H1 (cell line): Measurements from ENCODE around the gene DPP10. TPM values are rescaled to one million over a fixed set of nuclear protein-coding genes. Genes with fewer than 3 reads are reported as not detected.

Experiments
- CTCF ChIA-PET: fragments of 300-600 bp; sonication (Branson Sonifier 250); formaldehyde crosslinking; loops from one replicate; lab custom pipeline; 2021; ENCODE audit not compliant: partially characterized antibody; lab: Charles Lee
- POLR2A ChIA-PET: fragments of 300-600 bp; sonication (Branson Sonifier 250); formaldehyde crosslinking; loops from one replicate; lab custom pipeline; 2021; ENCODE audit warnings: inconsistent platforms; ENCODE audit not compliant: partially characterized antibody; lab: Charles Lee
- DNase-seq, 2 experiments: peaks; one replicate each; pipeline versions ENCODE4 v3.0.0 to v3.0.0-alpha.2; 2010 to 2022; ENCODE audit warnings: low spot score in 2 of 2, low read depth in 1 of 2, mixed read lengths in 1 of 2
- FAIRE-seq: peaks from 2 replicates; lab custom pipeline; 2011; peaks lifted over from hg19 to GRCh38; lab: Jason Lieb, UNC
- H2AFZ ChIP-seq: 2 replicates; pipeline ENCODE4 v1.8.1; 2012; ENCODE audit warnings: low read length, inconsistent platforms
- H2AK5ac ChIP-seq: 2 replicates; pipeline ENCODE4 v1.6.1; 2013; ENCODE audit warnings: low read depth, low read length
- H2BK120ac ChIP-seq: replicated peaks from 2 replicates; pipeline ENCODE3; 2013; ENCODE audit warnings: low read depth, low read length, inconsistent platforms
- H2BK12ac ChIP-seq: 2 replicates; pipeline ENCODE4 v1.6.1; 2013; ENCODE audit warnings: low read depth, low read length
- H2BK15ac ChIP-seq: 2 replicates; pipeline ENCODE4 v1.6.1; 2013; ENCODE audit warnings: low read length
- H2BK20ac ChIP-seq: 2 replicates; pipeline ENCODE4 v1.6.1; 2013; ENCODE audit warnings: low read length
- H2BK5ac ChIP-seq: 2 replicates; pipeline ENCODE4 v1.6.1; 2013; ENCODE audit warnings: low read depth, low read length
- H3K14ac ChIP-seq: 2 replicates; pipeline ENCODE4 v1.6.1; 2013; ENCODE audit warnings: inconsistent platforms; ENCODE audit not compliant: insufficient read length
- H3K18ac ChIP-seq: 2 replicates; pipeline ENCODE4 v1.6.1; 2013; ENCODE audit warnings: low read length; ENCODE audit errors: extremely low read depth
- H3K23ac ChIP-seq: 2 replicates; pipeline ENCODE4 v1.6.1; 2013; ENCODE audit warnings: inconsistent platforms; ENCODE audit not compliant: insufficient read length
- H3K23me2 ChIP-seq: 2 replicates; pipeline ENCODE4 v1.6.1; 2013; ENCODE audit warnings: low read depth, low read length
- H3K27ac ChIP-seq: 2 replicates; pipeline ENCODE4 v1.6.1; 2011; ENCODE audit warnings: low read depth, low read length, inconsistent platforms
- H3K27me3 ChIP-seq, 4 experiments: replicated peaks in 1 of 4; 1 replicate in 1 of 4; 2 replicates in 3 of 4; pipeline versions ENCODE4 v1.6.1 to v1.8.1; 2011 to 2013; ENCODE audit warnings: low read length in 3 of 4, mild to moderate bottlenecking in 3 of 4, inconsistent platforms in 2 of 4, mixed read lengths in 2 of 4, moderate library complexity in 1 of 4; ENCODE audit not compliant: control insufficient read depth in 3 of 4, insufficient read depth in 3 of 4; ENCODE audit errors: extremely low read depth in 1 of 4
- H3K36me3 ChIP-seq, 4 experiments: 2 replicates each; pipeline versions ENCODE4 v1.6.1 to v1.8.1; 2011 to 2013; ENCODE audit warnings: mild to moderate bottlenecking in 4 of 4, low read length in 3 of 4, moderate library complexity in 2 of 4, control low read depth in 1 of 4, inconsistent platforms in 1 of 4; ENCODE audit not compliant: insufficient read depth in 4 of 4, control insufficient read depth in 2 of 4
- H3K4ac ChIP-seq: replicated peaks from 2 replicates; pipeline ENCODE3; 2013; ENCODE audit warnings: low read length, low read depth, mixed read lengths, inconsistent platforms; ENCODE audit not compliant: insufficient read length
- H3K4me1 ChIP-seq, 4 experiments: replicated peaks in 1 of 4; 1 replicate in 1 of 4; 2 replicates in 3 of 4; pipeline versions ENCODE4 v1.6.1 to v1.8.1; 2011 to 2013; ENCODE audit warnings: low read length in 3 of 4, inconsistent platforms in 2 of 4, mixed read lengths in 1 of 4; ENCODE audit not compliant: insufficient read depth in 4 of 4, control insufficient read depth in 3 of 4
- H3K4me2 ChIP-seq, 2 experiments: 2 replicates each; pipeline versions ENCODE4 v1.6.1 to v1.8.1; 2011 to 2013; ENCODE audit warnings: low read depth in 2 of 2, low read length in 2 of 2, control low read depth in 1 of 2, inconsistent platforms in 1 of 2, mild to moderate bottlenecking in 1 of 2; ENCODE audit not compliant: insufficient read depth in 1 of 2
- H3K4me3 ChIP-seq, 4 experiments: fragments of 200-600, 300-600 bp in 1 of 4; sonication (generic), shearing (Covaris generic), sonication (Bioruptor Twin) in 1 of 4; 2 replicates each; pipeline versions ENCODE4 v1.5.1 to v1.8.1; 2011 to 2016; ENCODE audit warnings: low read length in 4 of 4, low read depth in 3 of 4, control low read depth in 2 of 4, inconsistent platforms in 2 of 4, mild to moderate bottlenecking in 2 of 4, mixed read lengths in 1 of 4, moderate library complexity in 1 of 4; ENCODE audit not compliant: insufficient read depth in 2 of 4; ENCODE audit errors: extremely low read depth in 1 of 4
- H3K56ac ChIP-seq: replicated peaks from 2 replicates; pipeline ENCODE3; 2013; ENCODE audit warnings: low read depth, mild to moderate bottlenecking, mixed read lengths, low read length, inconsistent platforms; ENCODE audit not compliant: insufficient read length
- H3K79me1 ChIP-seq: 2 replicates; pipeline ENCODE4 v1.6.1; 2013; ENCODE audit warnings: low read depth, low read length, control low read depth
- H3K79me2 ChIP-seq, 2 experiments: 2 replicates each; pipeline versions ENCODE4 v1.6.1 to v1.8.1; 2012 to 2013; ENCODE audit warnings: low read length in 2 of 2, mild to moderate bottlenecking in 2 of 2, inconsistent platforms in 1 of 2; ENCODE audit not compliant: insufficient read depth in 2 of 2, control insufficient read depth in 1 of 2
- H3K9ac ChIP-seq, 4 experiments: replicated peaks in 1 of 4; 1 replicate in 1 of 4; 2 replicates in 3 of 4; pipeline versions ENCODE4 v1.6.1 to v1.8.1; 2011 to 2013; ENCODE audit warnings: low read depth in 3 of 4, low read length in 3 of 4, control low read depth in 2 of 4, mild to moderate bottlenecking in 2 of 4, moderate library complexity in 2 of 4, inconsistent platforms in 1 of 4; ENCODE audit errors: extremely low read depth in 1 of 4
- H3K9me3 ChIP-seq, 2 experiments: 2 replicates each; pipeline versions ENCODE4 v1.6.1 to v1.8.1; 2012 to 2013; ENCODE audit warnings: mild to moderate bottlenecking in 2 of 2, moderate library complexity in 2 of 2, control low read depth in 1 of 2, inconsistent platforms in 1 of 2, low read depth in 1 of 2, low read length in 1 of 2, mixed read lengths in 1 of 2; ENCODE audit not compliant: insufficient read depth in 2 of 2
- H4K20me1 ChIP-seq, 2 experiments: replicated peaks in 1 of 2; 2 replicates each; pipeline versions ENCODE3 to v1.8.1; 2011 to 2013; ENCODE audit warnings: inconsistent platforms in 2 of 2, low read length in 2 of 2, mild to moderate bottlenecking in 1 of 2; ENCODE audit not compliant: insufficient read depth in 2 of 2, control insufficient read depth in 1 of 2
- H4K5ac ChIP-seq: 2 replicates; pipeline ENCODE4 v1.6.1; 2013; ENCODE audit warnings: low read length, low read depth, mixed read lengths, inconsistent platforms; ENCODE audit not compliant: insufficient read length
- H4K8ac ChIP-seq: 2 replicates; pipeline ENCODE4 v1.8.0; 2013; ENCODE audit warnings: mild to moderate bottlenecking, moderate library complexity, low read length, inconsistent platforms; ENCODE audit not compliant: insufficient read depth; ENCODE audit errors: extremely low read depth
- H4K91ac ChIP-seq: replicated peaks from 2 replicates; pipeline ENCODE3; 2013; ENCODE audit warnings: low read length, mixed read lengths, inconsistent platforms; ENCODE audit not compliant: insufficient read length
- CREB1 ChIP-seq: IDR thresholded peaks from 2 replicates; pipeline ENCODE4 v1.6.1; 2012; ENCODE audit warnings: inconsistent platforms
- EP300 ChIP-seq, 2 experiments: IDR thresholded peaks; 1 replicate in 1 of 2; 2 replicates in 1 of 2; pipeline ENCODE4 v1.6.1; 2011 to 2012; ENCODE audit warnings: low read depth in 2 of 2, low read length in 2 of 2, mild to moderate bottlenecking in 2 of 2, borderline replicate concordance in 1 of 2, inconsistent platforms in 1 of 2, moderate library complexity in 1 of 2
- KDM5A ChIP-seq: fragments of 200-600 bp; IDR thresholded peaks from 2 replicates; pipeline ENCODE4 v1.7.1; 2012; ENCODE audit warnings: mild to moderate bottlenecking, low read length, inconsistent platforms, mixed read lengths
- POLR2AphosphoS5 ChIP-seq: IDR thresholded peaks from 2 replicates; pipeline ENCODE4 v1.6.1; 2011; ENCODE audit warnings: low read depth, low read length
- POU5F1 ChIP-seq: IDR thresholded peaks from 2 replicates; pipeline ENCODE4 v1.6.1; 2011; ENCODE audit warnings: low read depth, mild to moderate bottlenecking, low read length, moderate library complexity
- RNF2 ChIP-seq: fragments of 200-900, 300-1000 bp; sonication (generic); IDR thresholded peaks from 2 replicates; pipeline ENCODE4 v1.7.1; 2016; ENCODE audit warnings: borderline replicate concordance, low read depth, mild to moderate bottlenecking, antibody characterized with exemption, low read length; ENCODE audit not compliant: poor library complexity, severe bottlenecking; ENCODE audit errors: missing control alignments
- SIX5 ChIP-seq: IDR thresholded peaks from 2 replicates; pipeline ENCODE4 v1.6.1; 2011; ENCODE audit warnings: mild to moderate bottlenecking, low read depth, low read length
- SP2 ChIP-seq: IDR thresholded peaks from 2 replicates; pipeline ENCODE4 v1.6.1; 2012; ENCODE audit warnings: mild to moderate bottlenecking, low read length, inconsistent platforms
- SP4 ChIP-seq: IDR thresholded peaks from 2 replicates; pipeline ENCODE4 v1.6.1; 2012; ENCODE audit warnings: low read length, inconsistent platforms
- TAF7 ChIP-seq: optimal IDR thresholded peaks from 2 replicates; pipeline ENCODE3; 2011; ENCODE audit warnings: low read depth, mild to moderate bottlenecking, inconsistent platforms, low read length, moderate library complexity, borderline replicate concordance
- TBP ChIP-seq: IDR thresholded peaks from 2 replicates; pipeline ENCODE4 v1.6.1; 2011; ENCODE audit warnings: low read depth, low read length, improper control_type of control experiment
- TCF12 ChIP-seq: IDR thresholded peaks from 2 replicates; pipeline ENCODE4 v1.6.1; 2011; ENCODE audit warnings: low read depth, mild to moderate bottlenecking, low read length
- YY1 ChIP-seq: IDR thresholded peaks from 2 replicates; pipeline ENCODE4 v1.6.1; 2011; ENCODE audit warnings: low read depth, mild to moderate bottlenecking, low read length
- WGBS, 2 experiments: shearing (Covaris generic) in 1 of 2; methylation state at CpG; one replicate each; pipeline versions ENCODE4 v1.1.6 to v1.1.7; 2013 to 2015; ENCODE audit warnings: low lambda C conversion rate in 2 of 2, mixed read lengths in 2 of 2, inconsistent platforms in 1 of 2, low coverage in 1 of 2, missing lambda C conversion rate in 1 of 2; ENCODE audit not compliant: insufficient replicate concordance in 2 of 2, insufficient coverage in 1 of 2, insufficient read length in 1 of 2; ENCODE audit errors: extremely low coverage in 1 of 2, missing lambda C conversion rate in 1 of 2; 5-methylcytosine and 5-hydroxymethylcytosine counted together
- polyA plus RNA-seq, 7 experiments: library from polyadenylated mRNA; depleted of rRNA in 3 of 7; stranded (reverse) in 5 of 7; unstranded in 2 of 7; fragments of >200 nt in 5 of 7; fragments of 200-250 nt in 2 of 7; gene quantifications; 1 replicate in 5 of 7; 2 replicates in 1 of 7; 4 replicates in 1 of 7; pipeline versions ENCODE4 v1.2.1 to v1.2.3, GENCODE V29; 2011 to 2013; ENCODE audit warnings: missing spikeins in 2 of 7, mixed read lengths in 2 of 7
- total RNA-seq: library from RNA; stranded (reverse); fragmentation: NEBNext Ultra II Directional; extraction: Animal tissue kit (Norgen Biotek cat#: 25700); gene quantifications from 2 replicates; pipeline ENCODE4 v1.2.1, GENCODE V29; 2021
- TF ChIP-seq, protein P1 (sequence below): IDR thresholded peaks from 2 replicates; pipeline ENCODE4 v1.6.1; 2011; ENCODE audit warnings: low read depth, mild to moderate bottlenecking, low read length; ENCODE audit not compliant: insufficient read depth
- TF ChIP-seq, protein P2 (sequence below): IDR thresholded peaks from 2 replicates; pipeline ENCODE4 v1.6.1; 2012; ENCODE audit warnings: inconsistent platforms

The DPP10 gene
- total and polyA plus RNA-seq, 2 of the 8 experiments (the other 6 are each of a cell fraction or from before 2014, with no cell fraction given), result 3.3 to 7.2 TPM

DNA sequence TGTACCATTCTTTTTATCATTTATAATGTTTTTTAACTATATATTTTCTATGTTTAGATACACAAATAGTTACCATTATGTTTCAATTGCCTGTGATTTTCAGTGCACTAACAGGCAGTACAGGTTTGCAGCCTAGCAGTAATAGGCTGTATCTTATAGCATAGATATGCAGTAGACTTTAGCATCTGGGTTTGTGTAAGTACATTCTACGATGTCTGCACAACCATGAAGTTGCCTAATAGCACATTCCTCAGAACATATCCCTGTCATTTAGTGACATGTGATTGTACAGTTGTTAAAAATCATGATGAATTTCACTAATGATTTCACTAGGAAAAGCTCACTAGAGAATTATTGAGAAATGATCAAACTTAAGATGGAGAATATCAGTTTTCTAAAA, 884.6 kb downstream of the DPP10 start:
- no peaks in the 10 kb centered on the region for H4K20me1 ChIP-seq
- H2BK120ac ChIP-seq, result no peak overlapping the region
- no peak overlapping the region for H3K9ac ChIP-seq
- no peak overlapping the region for H3K4ac ChIP-seq
- H3K79me1 ChIP-seq, result no peaks in the 10 kb centered on the region
- no peaks in the 10 kb centered on the region for H3K23me2 ChIP-seq
- no peak overlapping the region for H3K23ac ChIP-seq
- no peak overlapping the region for H4K8ac ChIP-seq
- H3K27ac ChIP-seq, result no peak overlapping the region
- ChIA-PET CTCF (interaction anchor here (0.7 to 1.2 kb wide), 2 partner anchors 10 to 11 kb away, joined by 3 to 7 read pairs; no protein-coding TSS in a partner anchor), POLR2A (no interaction called here)
- H3K79me2 ChIP-seq, result no peaks in the 10 kb centered on the region
- FAIRE-seq, result no peak
- no peak overlapping the region for H2BK15ac ChIP-seq
- H2BK5ac ChIP-seq, result no peak overlapping the region
- H3K4me3 ChIP-seq, result no peak overlapping the region
- H3K18ac ChIP-seq, result no peak overlapping the region
- H3K4me1 ChIP-seq, result no peaks in the 10 kb centered on the region
- no peak overlapping the region for H2BK12ac ChIP-seq
- no peak overlapping the region for H3K4me2 ChIP-seq
- no peaks in the 10 kb centered on the region for H3K9me3 ChIP-seq
- no peak overlapping the region for H3K14ac ChIP-seq
- no peak for DNase-seq
- no peak overlapping the region for H2BK20ac ChIP-seq
- H3K36me3 ChIP-seq, result no peaks in the 10 kb centered on the region
- H2AFZ ChIP-seq, result no peak overlapping the region
- H3K27me3 ChIP-seq, result no peaks in the 10 kb centered on the region
- no peak overlapping the region for H3K56ac ChIP-seq
- no peak overlapping the region for H4K5ac ChIP-seq
- 100% methylated on average over 1 of the region's 1 CpG; no CpG with 5 or more reads in 1 of the 2 experiments for WGBS, 2 experiments
- no peak overlapping the region for H4K91ac ChIP-seq
- H2AK5ac ChIP-seq, result no peak overlapping the region
- TF ChIP-seq POU5F1 (no peak), CREB1 (no peak), YY1 (no peak), EP300 (IDR thresholded peaks at IDR 0.05; ENCODE audit: borderline replicate concordance in 1 of 2, low read depth in 2 of 2, low read length in 2 of 2) (no peak), SIX5 (no peak), SP2 (no peak), KDM5A (no peak), TAF7 (no peak), SP4 (no peak), RNF2 (no peak), TBP (no peak), POLR2AphosphoS5 (no peak), TCF12 (no peak)
- TF ChIP-seq, protein P1, sequence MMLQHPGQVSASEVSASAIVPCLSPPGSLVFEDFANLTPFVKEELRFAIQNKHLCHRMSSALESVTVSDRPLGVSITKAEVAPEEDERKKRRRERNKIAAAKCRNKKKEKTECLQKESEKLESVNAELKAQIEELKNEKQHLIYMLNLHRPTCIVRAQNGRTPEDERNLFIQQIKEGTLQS, result no peak
- TF ChIP-seq, protein P2, sequence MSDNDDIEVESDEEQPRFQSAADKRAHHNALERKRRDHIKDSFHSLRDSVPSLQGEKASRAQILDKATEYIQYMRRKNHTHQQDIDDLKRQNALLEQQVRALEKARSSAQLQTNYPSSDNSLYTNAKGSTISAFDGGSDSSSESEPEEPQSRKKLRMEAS, result no peak
